Breast epithelium (tissue), 4 donors: ENCODE results near the gene SDK1. TPM values are rescaled to one million over a fixed set of nuclear protein-coding genes. Genes with fewer than 3 reads are reported as not detected.

Experiments
- DNase-seq, 2 donors: peaks; one replicate each; pipeline ENCODE4 v3.0.0-alpha.2; 2019; ENCODE audit warnings: low spot score in 2 of 2
- H3K27ac ChIP-seq, 2 donors: fragments of 200-600 bp; sonication (generic) in 1 of 2; one replicate each; pipeline ENCODE4 v1.5.1; 2016 to 2019; ENCODE audit warnings: mild to moderate bottlenecking in 1 of 2
- H3K27me3 ChIP-seq, 2 donors: fragments of 200-600 bp; sonication (generic) in 1 of 2; one replicate each; pipeline versions ENCODE4 v1.5.1 to v1.6.0; 2017 to 2019; ENCODE audit warnings: control low read depth in 1 of 2, mild to moderate bottlenecking in 1 of 2
- H3K36me3 ChIP-seq: fragments of 200-600 bp; one replicate; pipeline ENCODE4 v1.5.1; 2019
- H3K4me1 ChIP-seq, 2 donors: fragments of 200-600 bp; sonication (generic); one replicate each; pipeline ENCODE4 v1.5.1; 2016 to 2019; ENCODE audit warnings: control low read depth in 1 of 2
- H3K4me3 ChIP-seq, 3 donors: fragments of 200-600 bp; sonication (generic); 1 replicate in 2 of 3; 2 replicates in 1 of 3; pipeline ENCODE4 v1.5.1; 2016 to 2019; ENCODE audit warnings: mild to moderate bottlenecking in 3 of 3, moderate library complexity in 2 of 3
- H3K9me3 ChIP-seq, 2 donors: fragments of 200-600 bp; sonication (generic) in 1 of 2; one replicate each; pipeline ENCODE4 v1.5.1; 2016 to 2019; ENCODE audit warnings: control low read depth in 1 of 2
- CTCF ChIP-seq, 3 donors: fragments of 450-650 bp; IDR thresholded peaks; one replicate each; pipeline ENCODE4 v1.5.1; 2016 to 2017; ENCODE audit warnings: antibody characterized with exemption in 3 of 3, mild to moderate bottlenecking in 3 of 3, moderate library complexity in 3 of 3
- POLR2A ChIP-seq: fragments of 450-650 bp; IDR thresholded peaks from one replicate; pipeline ENCODE4 v1.6.1; 2016; ENCODE audit warnings: antibody characterized with exemption, mild to moderate bottlenecking, moderate library complexity
- POLR2AphosphoS5 ChIP-seq, 3 donors: sonication (generic); formaldehyde crosslinking; IDR thresholded peaks; one replicate each; pipeline ENCODE4 v1.6.1; 2017; ENCODE audit warnings: antibody characterized with exemption in 3 of 3
- intact Hi-C: fragments of 100-400 bp; cut with DNase I; formaldehyde crosslinking; loops from one replicate; pipeline ENCODE4 v1.15.1; 2023; ENCODE audit warnings: low total_unique reads
- total RNA-seq, 3 donors: library from RNA; depleted of rRNA; stranded (reverse); fragments of >200 nt; gene quantifications; one replicate each; pipeline ENCODE4 v1.1.0, GENCODE V29; 2016

The SDK1 gene
- total RNA-seq, 3 donors from 2014 or later: 3.7 to 18.2 (median 6.6) TPM

GRCh38 chr7:4211261-4211660, 910.2 kb downstream of the SDK1 start:
- no peak for TF ChIP-seq POLR2AphosphoS5 (IDR thresholded peaks at IDR 0.05)
- no peak for TF ChIP-seq CTCF (IDR thresholded peaks at IDR 0.05)
- TF ChIP-seq POLR2A: no peak
- Histone ChIP-seq H3K27ac (no peak overlapping the region), H3K4me3 (no peak overlapping the region), H3K4me1 (no peaks in the 10 kb centered on the region), H3K36me3 (no peaks in the 10 kb centered on the region), H3K27me3 (no peaks in the 10 kb centered on the region), H3K9me3 (no peaks in the 10 kb centered on the region)
- intact Hi-C loops: no loop called here
- no peak for DNase-seq

GRCh38 chr7:4212376-4212775, 911.3 kb downstream of the SDK1 start:
- Histone ChIP-seq H3K27me3 (no peaks in the 10 kb centered on the region), H3K36me3 (no peaks in the 10 kb centered on the region), H3K9me3 (no peaks in the 10 kb centered on the region), H3K27ac (no peak overlapping the region), H3K4me3 (no peak overlapping the region), H3K4me1 (no peaks in the 10 kb centered on the region)
- no peak for TF ChIP-seq POLR2A
- no peak for TF ChIP-seq POLR2AphosphoS5 (IDR thresholded peaks at IDR 0.05)
- no peak for TF ChIP-seq CTCF (IDR thresholded peaks at IDR 0.05)
- intact Hi-C loops: no loop called here
- no peak for DNase-seq

- intact Hi-C loops: no loop called here
- no peak for TF ChIP-seq POLR2AphosphoS5 (IDR thresholded peaks at IDR 0.05)
- no peak for TF ChIP-seq CTCF (IDR thresholded peaks at IDR 0.05)
- no peak for TF ChIP-seq POLR2A
These were observed 913.5 kb downstream of the SDK1 start for GRCh38 chr7:4214291-4215155.

GRCh38 chr7:4215176-4215720, 914.2 kb downstream of the SDK1 start:
- H3K4me3 ChIP-seq: no peak overlapping the region
- intact Hi-C loops: no loop called here

More at GRCh38 chr7:4214291-4215155, 913.5 kb downstream of the SDK1 start:
- Histone ChIP-seq H3K27me3 (no peaks in the 10 kb centered on the region), H3K36me3 (no peaks in the 10 kb centered on the region), H3K4me3 (no peak overlapping the region), H3K4me1 (no peaks in the 10 kb centered on the region), H3K27ac (no peak overlapping the region), H3K9me3 (no peaks in the 10 kb centered on the region)
- DNase-seq: no peak

More at GRCh38 chr7:4215176-4215720, 914.2 kb downstream of the SDK1 start:
- Histone ChIP-seq H3K27ac (no peak overlapping the region), H3K27me3 (no peaks in the 10 kb centered on the region), H3K4me1 (no peaks in the 10 kb centered on the region), H3K36me3 (no peaks in the 10 kb centered on the region), H3K9me3 (no peaks in the 10 kb centered on the region)
- no peak for DNase-seq
- TF ChIP-seq POLR2A (no peak), POLR2AphosphoS5 (IDR thresholded peaks at IDR 0.05) (no peak), CTCF (IDR thresholded peaks at IDR 0.05) (no peak)
